GM06990 (cell line): ENCODE data around the gene GTF2A1L.
"Not testable (repeated sequence)": the region's sequence is repeated elsewhere in the genome, so short reads cannot be mapped to it uniquely, and the experiment has no call there.

ENCODE experiments used
- DNase-seq: peaks from one replicate; pipeline ENCODE4 v3.0.0-alpha.2; 2011; ENCODE audit not compliant: insufficient read length; ENCODE audit errors: extremely low read depth
- H3K27me3 ChIP-seq: replicated peaks from 2 replicates; pipeline ENCODE4 v1.6.0; 2011; ENCODE audit warnings: low read length; ENCODE audit not compliant: control insufficient read depth, insufficient read depth
- H3K36me3 ChIP-seq: 2 replicates; pipeline ENCODE4 v1.5.1; 2011; ENCODE audit warnings: low read length; ENCODE audit not compliant: control insufficient read depth, insufficient read depth
- H3K4me3 ChIP-seq: replicated peaks from 2 replicates; pipeline ENCODE4 v1.5.1; 2011; ENCODE audit warnings: low read depth, mild to moderate bottlenecking, control low read depth, low read length
- TF ChIP-seq, protein P1 (sequence below): IDR thresholded peaks from 2 replicates; pipeline ENCODE4 v1.5.1; 2011; ENCODE audit warnings: low read length, control low read depth, mild to moderate bottlenecking, inconsistent platforms; ENCODE audit not compliant: insufficient read depth, poor library complexity, severe bottlenecking

Gene GTF2A1L

DNA sequence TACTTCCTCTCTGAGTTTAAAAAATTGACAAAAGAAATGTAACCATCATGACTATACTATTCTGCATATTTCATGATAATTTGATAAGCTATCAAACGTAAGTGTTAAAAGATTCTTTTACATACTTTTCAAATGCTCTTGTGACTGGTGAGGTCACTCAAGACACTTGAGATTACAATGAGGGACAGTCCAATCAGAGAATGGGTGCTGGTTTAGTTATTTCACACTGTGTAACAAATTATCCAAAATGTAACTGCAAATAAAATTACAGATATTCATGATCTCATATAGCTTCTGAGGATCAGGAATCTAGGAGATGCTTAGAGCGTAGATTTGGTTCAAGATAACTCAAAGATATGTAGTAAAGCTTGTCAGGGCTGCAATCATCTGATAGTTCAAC is 4.4 kb upstream of the GTF2A1L start:
- no peak for DNase-seq
- no peaks in the 10 kb centered on the region for H3K27me3 ChIP-seq
- TF ChIP-seq, protein P1, sequence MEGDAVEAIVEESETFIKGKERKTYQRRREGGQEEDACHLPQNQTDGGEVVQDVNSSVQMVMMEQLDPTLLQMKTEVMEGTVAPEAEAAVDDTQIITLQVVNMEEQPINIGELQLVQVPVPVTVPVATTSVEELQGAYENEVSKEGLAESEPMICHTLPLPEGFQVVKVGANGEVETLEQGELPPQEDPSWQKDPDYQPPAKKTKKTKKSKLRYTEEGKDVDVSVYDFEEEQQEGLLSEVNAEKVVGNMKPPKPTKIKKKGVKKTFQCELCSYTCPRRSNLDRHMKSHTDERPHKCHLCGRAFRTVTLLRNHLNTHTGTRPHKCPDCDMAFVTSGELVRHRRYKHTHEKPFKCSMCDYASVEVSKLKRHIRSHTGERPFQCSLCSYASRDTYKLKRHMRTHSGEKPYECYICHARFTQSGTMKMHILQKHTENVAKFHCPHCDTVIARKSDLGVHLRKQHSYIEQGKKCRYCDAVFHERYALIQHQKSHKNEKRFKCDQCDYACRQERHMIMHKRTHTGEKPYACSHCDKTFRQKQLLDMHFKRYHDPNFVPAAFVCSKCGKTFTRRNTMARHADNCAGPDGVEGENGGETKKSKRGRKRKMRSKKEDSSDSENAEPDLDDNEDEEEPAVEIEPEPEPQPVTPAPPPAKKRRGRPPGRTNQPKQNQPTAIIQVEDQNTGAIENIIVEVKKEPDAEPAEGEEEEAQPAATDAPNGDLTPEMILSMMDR, result no peak
- no peaks in the 10 kb centered on the region for H3K36me3 ChIP-seq
- H3K4me3 ChIP-seq, result no peak overlapping the region

DNA sequence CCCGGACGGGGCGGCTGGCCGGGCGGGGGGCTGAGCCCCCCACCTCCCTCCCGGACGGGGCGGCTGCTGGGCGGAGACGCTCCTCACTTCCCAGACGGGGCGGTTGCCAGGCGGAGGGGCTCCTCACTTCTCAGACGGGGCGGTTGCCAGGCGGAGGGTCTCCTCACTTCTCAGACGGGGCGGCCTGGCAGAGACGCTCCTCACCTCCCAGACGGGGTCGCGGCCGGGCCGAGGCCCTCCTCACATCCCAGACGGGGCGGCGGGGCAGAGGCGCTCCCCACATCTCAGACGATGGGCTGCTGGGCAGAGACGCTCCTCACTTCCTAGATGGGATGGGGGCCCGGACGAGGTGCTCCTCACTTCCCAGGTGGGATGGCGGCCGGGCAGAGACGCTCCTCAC is 3.1 kb upstream of the GTF2A1L start:
- not testable (repeated sequence) for DNase-seq, H3K36me3 ChIP-seq, H3K27me3 ChIP-seq, H3K4me3 ChIP-seq

DNA sequence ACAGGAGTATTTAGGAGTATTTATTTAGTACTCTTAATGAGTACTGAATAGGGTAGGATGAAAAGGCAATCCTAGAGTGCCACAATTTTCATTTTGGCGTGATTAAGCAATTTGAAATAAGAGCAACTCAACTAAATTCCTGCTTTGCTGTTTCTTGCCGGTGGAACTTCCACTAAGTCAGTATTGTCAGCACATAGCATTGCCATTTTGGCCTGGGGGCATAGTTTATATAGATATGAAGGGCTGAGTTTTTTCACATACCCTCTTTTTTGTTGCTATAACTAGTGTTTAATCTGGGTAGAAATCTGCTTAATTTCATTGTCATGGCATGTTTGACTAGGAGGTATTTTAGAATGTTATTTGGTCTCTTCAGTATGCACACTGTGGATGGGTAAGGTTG is 1.9 kb downstream of the GTF2A1L start:
- TF ChIP-seq, protein P1, result no peak
- Histone ChIP-seq H3K4me3 (no peak overlapping the region), H3K36me3 (no peaks in the 10 kb centered on the region), H3K27me3 (no peaks in the 10 kb centered on the region)
- no peak for DNase-seq

DNA sequence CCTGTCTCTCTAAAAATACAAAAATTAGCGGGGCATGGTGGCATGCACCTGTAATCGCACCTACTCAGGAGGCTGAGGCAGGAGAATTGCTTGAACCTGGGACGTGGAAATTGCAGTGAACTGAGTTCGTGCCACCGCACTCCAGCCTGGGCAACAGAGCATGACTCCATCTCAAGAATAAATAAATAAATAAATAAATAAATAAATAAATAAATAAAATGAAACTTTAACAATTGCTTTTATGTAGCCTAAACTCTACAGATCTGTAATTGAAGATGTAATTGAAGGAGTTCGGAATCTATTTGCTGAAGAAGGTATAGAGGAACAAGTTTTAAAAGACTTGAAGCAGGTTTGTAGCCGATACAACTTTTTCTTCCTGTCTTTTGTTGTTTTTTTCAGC is 2.9 kb downstream of the GTF2A1L start:
- H3K36me3 ChIP-seq, result no peaks in the 10 kb centered on the region
- TF ChIP-seq, protein P1, result no peak
- H3K4me3 ChIP-seq, result no peak overlapping the region
- no peaks in the 10 kb centered on the region for H3K27me3 ChIP-seq
- no peak for DNase-seq

DNA sequence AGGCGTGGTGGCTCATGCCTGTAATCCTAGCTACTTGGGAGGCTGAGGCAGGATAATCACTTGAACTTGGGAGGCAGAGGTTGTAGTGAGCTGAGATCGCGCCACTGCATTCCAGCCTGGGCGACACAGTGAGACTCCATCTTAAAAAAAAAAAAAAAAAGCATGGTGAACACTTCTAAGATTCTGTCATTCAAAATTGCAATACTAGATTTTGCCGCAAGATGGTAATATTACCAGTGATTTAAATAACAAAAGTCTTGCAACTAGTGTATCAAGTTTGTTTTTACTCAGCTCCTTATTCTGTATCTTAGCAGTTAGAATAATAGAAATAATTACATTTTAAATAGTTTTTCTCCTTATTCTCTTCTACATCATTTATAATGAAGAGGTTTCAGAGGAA is 5.0 kb downstream of the GTF2A1L start:
- H3K36me3 ChIP-seq, H3K4me3 ChIP-seq, DNase-seq, H3K27me3 ChIP-seq: not testable (repeated sequence)

DNA sequence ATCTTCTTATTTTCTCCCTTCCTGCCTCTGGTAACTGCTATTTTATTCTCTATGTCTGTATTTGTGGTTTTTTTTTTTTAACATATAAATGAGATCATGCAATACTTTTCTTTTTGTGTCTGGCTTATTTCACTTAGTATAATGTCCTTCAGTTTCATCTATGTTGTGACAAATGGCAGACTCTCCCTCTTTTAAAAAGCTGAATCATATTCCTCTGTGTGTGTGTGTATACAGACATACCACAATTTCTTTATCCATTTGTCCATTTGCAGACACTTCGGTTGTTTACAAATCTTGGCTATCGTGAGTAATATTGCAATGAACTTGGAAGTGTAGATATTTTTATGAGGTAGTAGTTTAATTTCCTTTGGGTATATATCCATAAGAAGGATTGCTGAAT is 7.0 kb downstream of the GTF2A1L start:
- no peak for DNase-seq
- H3K27me3 ChIP-seq, result no peaks in the 10 kb centered on the region
- no peaks in the 10 kb centered on the region for H3K36me3 ChIP-seq
- H3K4me3 ChIP-seq, result no peak overlapping the region
- TF ChIP-seq, protein P1, result no peak

DNA sequence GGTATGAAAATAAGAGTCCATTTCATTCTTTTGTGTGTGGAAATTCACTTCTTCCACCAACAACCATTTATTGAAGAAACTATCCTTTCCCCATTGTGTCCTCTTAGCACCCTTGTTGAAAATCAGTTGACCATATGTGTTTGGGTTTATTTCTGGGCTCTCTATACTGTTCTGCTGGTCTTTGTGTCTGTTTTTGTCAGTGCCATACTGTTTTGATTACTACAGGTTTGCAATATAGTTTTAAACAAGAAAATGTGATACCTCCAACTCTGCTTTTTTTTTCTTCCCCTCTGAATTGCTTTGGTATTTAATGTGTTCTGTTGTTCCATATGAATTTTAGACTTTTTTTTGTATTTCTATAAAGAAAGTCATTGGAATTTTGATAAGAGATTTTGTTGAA is 8.4 kb downstream of the GTF2A1L start:
- TF ChIP-seq, protein P1, result no peak
- DNase-seq, result no peak
- no peaks in the 10 kb centered on the region for H3K36me3 ChIP-seq
- no peaks in the 10 kb centered on the region for H3K27me3 ChIP-seq
- H3K4me3 ChIP-seq, result no peak overlapping the region
